Purkinje cell (primary cell): ENCODE results near the gene RENBP. TPM values are rescaled to one million over a fixed set of nuclear protein-coding genes. Genes with fewer than 3 reads are reported as not detected.

Experiments
- polyA plus RNA-seq: library from polyadenylated mRNA; unstranded; fragments of >200 nt; fragmentation: Nextera tagmentation; gene quantifications from 2 replicates; pipeline ENCODE4 v1.2.1, GENCODE V29; 2014

Gene RENBP
- polyA plus RNA-seq = not detected in 2 replicates

GRCh38 chrX:153944140-153944799, at the start of gene RENBP:
TSS of gene RENBP (minus strand) at chrX:153944643. CDS start at chrX:153944610, 33 bp downstream.

GRCh38 chrX:153972368-153973126, 28.1 kb upstream of the RENBP start, which contains the start of gene TMEM187:
TSS of gene TMEM187 (plus strand) at chrX:153972754. CDS start at chrX:153982063, 9,309 bp downstream.

DNA sequence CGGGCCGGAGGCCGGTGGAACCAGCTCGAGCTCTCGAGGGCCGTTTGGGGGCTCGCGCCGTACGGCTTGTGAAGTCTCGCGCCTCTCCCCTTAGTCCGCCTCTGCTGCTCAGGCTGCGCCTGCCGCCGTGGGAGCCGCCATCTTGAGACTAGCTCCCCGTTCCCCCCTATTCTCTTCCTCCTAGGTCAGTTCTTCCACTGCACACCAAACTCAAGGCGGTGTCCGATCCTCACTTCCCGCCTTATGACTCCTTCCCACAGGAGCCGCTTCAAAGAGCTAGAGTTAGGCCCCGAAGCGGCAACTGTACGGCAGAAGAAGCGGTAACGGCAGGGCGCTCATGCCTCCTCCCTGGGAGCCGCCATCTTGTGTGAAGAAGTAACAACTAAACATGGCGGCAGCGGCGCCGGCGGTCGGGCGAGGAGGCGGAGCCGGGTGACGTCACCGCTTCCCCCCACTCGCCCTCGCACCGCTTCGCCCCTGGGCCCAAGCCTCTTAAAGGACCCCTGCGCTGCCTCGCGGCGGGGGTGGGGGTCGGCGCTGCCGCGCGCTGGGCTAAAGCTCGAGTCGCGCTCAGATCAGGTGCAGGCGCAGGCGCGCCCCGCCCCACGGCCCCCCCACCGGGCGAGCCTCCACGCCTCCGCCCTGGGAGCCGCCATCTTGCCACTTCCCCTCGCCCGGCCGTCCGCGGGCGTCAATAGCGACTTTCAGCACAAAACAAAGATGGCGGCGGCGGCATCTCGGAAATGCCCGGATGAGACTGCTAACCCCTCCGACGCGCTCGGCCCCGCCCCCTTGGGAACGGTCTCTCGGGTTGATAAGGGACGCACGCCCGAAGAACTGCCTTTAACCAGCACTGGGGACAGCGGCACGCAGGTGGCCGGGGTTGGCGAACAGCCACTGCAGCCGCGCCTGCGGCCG, 27.3 kb upstream of the RENBP start, which contains the start of gene HCFC1:
Gene HCFC1, minus strand, starts transcription at position 369 of the 918 bp plus-strand sequence. CDS start 978 bp downstream, outside the sequence.

DNA sequence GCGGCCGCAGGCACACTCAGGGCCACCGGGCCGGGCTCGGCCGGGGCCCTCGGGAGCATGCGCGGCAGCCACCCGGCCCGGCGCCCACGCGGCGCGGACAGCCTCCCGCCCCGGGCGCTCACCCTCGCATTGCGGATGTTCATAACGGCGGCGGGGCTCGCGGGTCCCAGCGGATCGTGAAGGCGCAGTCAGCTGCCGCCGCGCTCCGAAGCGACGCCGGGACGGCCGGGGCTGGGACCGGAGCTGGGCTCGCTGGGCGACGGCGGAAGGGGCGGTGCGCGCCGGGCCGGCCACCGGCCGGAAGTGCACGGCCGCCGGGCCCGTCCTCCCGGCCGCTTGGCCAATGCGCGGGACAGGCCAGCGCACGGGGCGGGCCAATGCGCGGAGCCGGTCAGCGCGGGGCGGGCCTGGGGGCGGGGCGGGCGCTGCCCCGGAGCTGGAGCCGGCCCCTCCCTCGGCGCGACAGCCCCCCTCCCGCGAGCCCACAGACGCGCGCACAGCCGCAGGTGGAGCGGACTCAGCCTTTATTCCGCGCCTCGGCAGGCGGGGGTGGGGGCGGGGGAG, 9.6 kb downstream of the RENBP start, which contains the start of gene NAA10:
Gene NAA10, minus strand, starts transcription at position 276 of the 564 bp plus-strand sequence. Its CDS starts 133 bp downstream, at position 143.

GRCh38 chrX:153925739-153926551, 18.5 kb downstream of the RENBP start, which contains the start of gene ARHGAP4:
TSS of gene ARHGAP4 (minus strand) at chrX:153926264. CDS start at chrX:153926202, 62 bp downstream.

DNA sequence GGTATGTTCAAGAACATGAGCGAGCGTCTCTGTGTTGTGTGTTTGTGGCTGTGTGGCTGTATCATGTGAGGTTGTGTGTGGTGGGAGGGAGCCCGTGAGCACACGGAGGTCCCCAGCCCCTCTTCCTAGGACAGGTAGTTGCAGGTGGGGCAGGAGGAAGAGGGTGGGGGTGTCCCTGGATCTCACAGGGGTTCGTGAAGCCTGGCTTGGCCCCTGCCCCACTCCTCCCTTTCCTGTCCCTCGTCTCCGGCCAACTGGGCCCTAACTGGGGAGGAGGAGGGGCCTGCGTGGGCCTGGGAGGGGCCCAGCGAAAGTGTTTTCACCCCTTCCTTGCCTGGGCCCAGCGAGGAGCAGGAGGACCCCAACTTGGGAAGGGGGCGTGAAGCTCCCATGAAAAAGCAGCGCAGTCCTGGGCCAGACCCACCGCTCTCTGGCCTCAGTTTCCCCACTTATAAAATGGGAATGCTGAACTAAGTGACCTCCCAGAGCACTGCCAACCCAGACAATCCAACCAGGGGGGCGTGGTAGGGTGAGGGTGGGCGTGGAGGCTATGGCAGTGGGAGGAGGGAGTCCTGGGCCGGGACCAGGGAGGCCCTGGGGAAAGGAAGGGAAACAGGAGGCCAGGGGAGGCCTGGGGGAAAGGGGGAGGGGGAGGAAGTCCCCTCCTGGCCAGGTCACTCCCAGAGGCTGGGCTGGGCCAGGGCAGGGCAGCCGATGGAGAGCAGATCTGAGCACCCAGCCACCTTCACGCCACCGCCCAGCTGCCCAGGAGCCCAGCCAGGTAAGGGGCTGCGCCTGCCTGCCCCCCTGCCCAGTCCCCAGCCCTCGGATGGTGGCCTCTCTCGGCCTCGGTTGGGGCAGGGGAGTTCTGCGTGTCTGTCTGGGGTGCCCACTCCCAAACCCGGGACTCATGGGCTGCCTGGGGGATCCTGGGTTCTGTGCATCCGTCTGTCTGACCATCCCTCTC, 40.2 kb downstream of the RENBP start, which contains the start of gene AVPR2:
Gene AVPR2, plus strand, starts transcription at position 683 of the 967 bp plus-strand sequence. CDS start 473 bp downstream, outside the sequence.

GRCh38 chrX:153885968-153886903, 58.2 kb downstream of the RENBP start, which contains the start of gene L1CAM:
TSS of gene L1CAM (minus strand) at chrX:153886173. CDS start at chrX:153875836, 10,337 bp downstream.

Other genes with a start within 250 kb of the RENBP start
- gene BCAP31, start 220.3 kb downstream of the RENBP start, polyA plus RNA-seq = 151 and 213 TPM in 2 replicates
- 0.07 and 2.8 TPM in 2 replicates for gene ABCD1, start 219.8 kb downstream of the RENBP start, polyA plus RNA-seq
- gene PLXNB3, start 180.4 kb downstream of the RENBP start, polyA plus RNA-seq = not detected in 2 replicates
- gene SRPK3, start 163.6 kb downstream of the RENBP start, polyA plus RNA-seq = 2.0 TPM in 1 of 2 replicates, not detected in the other
- gene IDH3G, start 150.3 kb downstream of the RENBP start, polyA plus RNA-seq = 85.8 and 95.3 TPM in 2 replicates
- 580 and 718 TPM in 2 replicates for gene SSR4, start 150.0 kb downstream of the RENBP start, polyA plus RNA-seq
- gene PDZD4, start 114.1 kb downstream of the RENBP start, polyA plus RNA-seq = 0.43 and 2.1 TPM in 2 replicates
- gene L1CAM, start 58.5 kb downstream of the RENBP start, polyA plus RNA-seq = 6.9 and 7.2 TPM in 2 replicates
- gene AVPR2, start 40.0 kb downstream of the RENBP start, polyA plus RNA-seq = not detected in 2 replicates
- not detected in 2 replicates for gene ARHGAP4, start 18.4 kb downstream of the RENBP start, polyA plus RNA-seq
- gene NAA10, start 9.6 kb downstream of the RENBP start, polyA plus RNA-seq = 53.4 and 55.0 TPM in 2 replicates
- gene HCFC1, start 27.2 kb upstream of the RENBP start, polyA plus RNA-seq = 4.1 and 5.5 TPM in 2 replicates
- 1.6 and 5.4 TPM in 2 replicates for gene TMEM187, start 28.1 kb upstream of the RENBP start, polyA plus RNA-seq
- 2.4 and 3.6 TPM in 2 replicates for gene IRAK1, start 75.3 kb upstream of the RENBP start, polyA plus RNA-seq
- gene MECP2, start 153.1 kb upstream of the RENBP start, polyA plus RNA-seq = 4.3 and 6.9 TPM in 2 replicates
- gene OPN1LW, start 199.6 kb upstream of the RENBP start, polyA plus RNA-seq = not detected in 2 replicates
- not detected in 2 replicates for gene OPN1MW, start 238.0 kb upstream of the RENBP start, polyA plus RNA-seq